H4 (cell line): ENCODE results near the gene CASTOR1. TPM values are rescaled to one million over a fixed set of nuclear protein-coding genes. Genes with fewer than 3 reads are reported as not detected.

Experiments
- DNase-seq: peaks from one replicate; pipeline ENCODE4 v3.0.0-alpha.2; 2015; ENCODE audit warnings: low spot score
- total RNA-seq: library from RNA; depleted of rRNA; stranded (reverse); fragments of >200 nt; shearing (Covaris generic); gene quantifications from 2 replicates; pipeline ENCODE4 v1.2.3, GENCODE V29; 2014; rRNA removed

CASTOR1 gene
- total RNA-seq, 1 experiment from 2014 or later: 6.6 TPM

GRCh38 chr22:30245985-30246813, 43.1 kb downstream of the CASTOR1 start, which contains the start of gene LIF:
Gene LIF, minus strand, starts transcription at chr22:30246759. Its CDS starts 64 bp downstream, at chr22:30246695.
- DNase-seq: no peak

GRCh38 chr22:30245181-30245984, 43.9 kb downstream of the CASTOR1 start:
- no peak for DNase-seq

- DNase-seq: no peak
Observed at GRCh38 chr22:30244641-30245040, 44.7 kb downstream of the CASTOR1 start.

- DNase-seq: no peak
Observed at GRCh38 chr22:30244066-30244465, 45.2 kb downstream of the CASTOR1 start.

- no peak for DNase-seq
Observed at GRCh38 chr22:30243661-30244060, 45.6 kb downstream of the CASTOR1 start.

GRCh38 chr22:30241576-30242371, 47.5 kb downstream of the CASTOR1 start:
- no peak for DNase-seq

GRCh38 chr22:30240541-30241417, 48.5 kb downstream of the CASTOR1 start:
- no peak for DNase-seq

- DNase-seq: no peak
Observed at GRCh38 chr22:30239488-30240405, 49.6 kb downstream of the CASTOR1 start.

GRCh38 chr22:30238661-30239487, 50.4 kb downstream of the CASTOR1 start:
- DNase-seq: peak; percentile 80

- no peak for DNase-seq
Observed at GRCh38 chr22:30238136-30238535, 51.2 kb downstream of the CASTOR1 start.

GRCh38 chr22:30236875-30237274, 52.4 kb downstream of the CASTOR1 start:
- no peak for DNase-seq

- DNase-seq: peak; percentile 84
Observed at GRCh38 chr22:30235687-30236170, 53.6 kb downstream of the CASTOR1 start.

Other genes with a start within 250 kb of the CASTOR1 start
- gene HORMAD2, start 209.0 kb downstream of the CASTOR1 start, total RNA-seq: not detected in 2 replicates
- 2.2 and 3.9 TPM in 2 replicates for gene LIF, start 42.7 kb downstream of the CASTOR1 start, total RNA-seq
- gene OSM, start 22.7 kb downstream of the CASTOR1 start, total RNA-seq: not detected in 2 replicates
- gene TBC1D10A, start 37.4 kb upstream of the CASTOR1 start, total RNA-seq: 7.5 and 8.4 TPM in 2 replicates
- gene SF3A1, start 67.4 kb upstream of the CASTOR1 start, total RNA-seq: 14.5 and 45.6 TPM in 2 replicates
- gene CCDC157, start 67.5 kb upstream of the CASTOR1 start, total RNA-seq: 0.70 and 1.4 TPM in 2 replicates
- 5.1 and 6.4 TPM in 2 replicates for gene RNF215, start 97.9 kb upstream of the CASTOR1 start, total RNA-seq
- 2.4 and 7.8 TPM in 2 replicates for gene SEC14L2, start 107.5 kb upstream of the CASTOR1 start, total RNA-seq
- 45.6 and 47.0 TPM in 2 replicates for gene MTFP1, start 136.3 kb upstream of the CASTOR1 start, total RNA-seq
- gene SEC14L3, start 182.5 kb upstream of the CASTOR1 start, total RNA-seq: not detected in 2 replicates
- not detected in 2 replicates for gene SEC14L4, start 216.2 kb upstream of the CASTOR1 start, total RNA-seq